Measurements from ENCODE around the gene DYNC1H1.

DNA sequence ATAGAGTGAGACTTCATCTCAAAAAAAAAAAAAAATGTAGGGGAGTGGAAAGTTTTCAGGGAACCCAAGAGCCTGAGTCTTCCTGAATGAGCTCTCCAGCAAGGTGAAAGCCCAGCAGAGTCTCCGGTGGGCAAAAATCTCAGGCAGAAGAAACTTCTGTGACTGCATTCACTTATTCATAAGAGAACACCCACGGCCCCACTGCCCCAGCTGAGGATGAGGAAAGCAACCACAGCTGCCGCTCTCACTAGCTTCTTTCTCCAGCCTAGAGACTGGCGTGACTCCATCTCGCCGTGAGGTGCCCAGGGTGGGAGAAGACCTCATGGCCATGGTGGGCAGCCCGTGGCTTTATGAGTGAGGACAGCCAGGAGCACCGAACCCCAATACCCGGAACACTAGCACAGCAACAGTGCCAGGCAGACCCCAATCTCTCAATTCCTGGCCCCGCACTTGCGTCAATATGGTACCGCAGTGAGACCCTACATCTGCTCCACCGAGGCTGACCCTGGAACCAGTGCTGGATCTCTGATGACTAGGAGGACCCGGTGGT is 29.7 kb upstream of the DYNC1H1 start:
- TF ChIP-seq, protein P1, sequence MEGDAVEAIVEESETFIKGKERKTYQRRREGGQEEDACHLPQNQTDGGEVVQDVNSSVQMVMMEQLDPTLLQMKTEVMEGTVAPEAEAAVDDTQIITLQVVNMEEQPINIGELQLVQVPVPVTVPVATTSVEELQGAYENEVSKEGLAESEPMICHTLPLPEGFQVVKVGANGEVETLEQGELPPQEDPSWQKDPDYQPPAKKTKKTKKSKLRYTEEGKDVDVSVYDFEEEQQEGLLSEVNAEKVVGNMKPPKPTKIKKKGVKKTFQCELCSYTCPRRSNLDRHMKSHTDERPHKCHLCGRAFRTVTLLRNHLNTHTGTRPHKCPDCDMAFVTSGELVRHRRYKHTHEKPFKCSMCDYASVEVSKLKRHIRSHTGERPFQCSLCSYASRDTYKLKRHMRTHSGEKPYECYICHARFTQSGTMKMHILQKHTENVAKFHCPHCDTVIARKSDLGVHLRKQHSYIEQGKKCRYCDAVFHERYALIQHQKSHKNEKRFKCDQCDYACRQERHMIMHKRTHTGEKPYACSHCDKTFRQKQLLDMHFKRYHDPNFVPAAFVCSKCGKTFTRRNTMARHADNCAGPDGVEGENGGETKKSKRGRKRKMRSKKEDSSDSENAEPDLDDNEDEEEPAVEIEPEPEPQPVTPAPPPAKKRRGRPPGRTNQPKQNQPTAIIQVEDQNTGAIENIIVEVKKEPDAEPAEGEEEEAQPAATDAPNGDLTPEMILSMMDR (optimal IDR thresholded peaks at IDR 0.05 in 1 of 3, IDR thresholded peaks at IDR 0.05 in 1 of 3, conservative IDR thresholded peaks at IDR 0.05 in 1 of 3; ENCODE audit: extremely low read depth in 1 of 3, insufficient read depth in 2 of 3, low read length in 3 of 3): no peak
- no peak for TF ChIP-seq EZH2 (IDR thresholded peaks at IDR 0.05; ENCODE audit: low read length)
